ENCODE results near the gene RUBCN.
"Not testable (repeated sequence)": the region's sequence is repeated elsewhere in the genome, so short reads cannot be mapped to it uniquely, and the experiment has no call there.

RUBCN gene

GRCh38 chr3:197734667-197735318 lies 1.9 kb downstream of the RUBCN start:
- DNase-seq (ENCODE audit: low spot score): no peak

GRCh38 chr3:197733042-197733441 lies 3.7 kb downstream of the RUBCN start:
- DNase-seq (ENCODE audit: low spot score): no peak

- not testable (repeated sequence) for DNase-seq (ENCODE audit: low spot score)
Observed at GRCh38 chr3:197731483-197731882, 5.2 kb downstream of the RUBCN start.

GRCh38 chr3:197730770-197731169 lies 5.9 kb downstream of the RUBCN start:
- DNase-seq (ENCODE audit: low spot score): not testable (repeated sequence)

GRCh38 chr3:197730200-197730599 lies 6.5 kb downstream of the RUBCN start:
- DNase-seq (ENCODE audit: low spot score): peak; percentile 85

GRCh38 chr3:197728487-197728886 lies 8.2 kb downstream of the RUBCN start:
- no peak for DNase-seq (ENCODE audit: low spot score)

GRCh38 chr3:197727878-197728277 lies 8.8 kb downstream of the RUBCN start:
- DNase-seq (ENCODE audit: low spot score): not testable (repeated sequence)

GRCh38 chr3:197722734-197723133 lies 14.0 kb downstream of the RUBCN start:
- no peak for DNase-seq (ENCODE audit: low spot score)

- no peak for DNase-seq (ENCODE audit: low spot score)
Observed at GRCh38 chr3:197720694-197721093, 16.0 kb downstream of the RUBCN start.

GRCh38 chr3:197718891-197719290 lies 17.8 kb downstream of the RUBCN start:
- DNase-seq (ENCODE audit: low spot score): peak; percentile 98

GRCh38 chr3:197714251-197714650 lies 22.5 kb downstream of the RUBCN start:
- no peak for DNase-seq (ENCODE audit: low spot score)

- no peak for DNase-seq (ENCODE audit: low spot score)
Observed at GRCh38 chr3:197713477-197713822, 23.3 kb downstream of the RUBCN start.

GRCh38 chr3:197711973-197712707 lies 24.6 kb downstream of the RUBCN start:
- DNase-seq (ENCODE audit: low spot score): peak; percentile 98

- DNase-seq (ENCODE audit: low spot score): peak; percentile 5
Observed at GRCh38 chr3:197710965-197711364, 25.7 kb downstream of the RUBCN start.

- no peak for DNase-seq (ENCODE audit: low spot score)
Observed at GRCh38 chr3:197709135-197709534, 27.6 kb downstream of the RUBCN start.

- DNase-seq (ENCODE audit: low spot score): no peak
Observed at GRCh38 chr3:197706658-197707057, 30.0 kb downstream of the RUBCN start.

- no peak for DNase-seq (ENCODE audit: low spot score)
Observed at GRCh38 chr3:197701841-197702240, 34.9 kb downstream of the RUBCN start.

GRCh38 chr3:197700095-197700494 lies 36.6 kb downstream of the RUBCN start:
- no peak for DNase-seq (ENCODE audit: low spot score)

- no peak for DNase-seq (ENCODE audit: low spot score)
Observed at GRCh38 chr3:197697355-197697754, 39.3 kb downstream of the RUBCN start.

GRCh38 chr3:197694251-197694650 lies 42.5 kb downstream of the RUBCN start:
- no peak for DNase-seq (ENCODE audit: low spot score)

- no peak for DNase-seq (ENCODE audit: low spot score)
Observed at GRCh38 chr3:197692641-197693040, 44.1 kb downstream of the RUBCN start.

- DNase-seq (ENCODE audit: low spot score): no peak
Observed at GRCh38 chr3:197690754-197691153, 46.0 kb downstream of the RUBCN start.

- DNase-seq (ENCODE audit: low spot score): no peak
Observed at GRCh38 chr3:197687570-197687969, 49.1 kb downstream of the RUBCN start.

- DNase-seq (ENCODE audit: low spot score): no peak
Observed at GRCh38 chr3:197686899-197687298, 49.8 kb downstream of the RUBCN start.
